ENCODE data around the gene YWHAG. TPM values are rescaled to one million over a fixed set of nuclear protein-coding genes. Genes with fewer than 3 reads are reported as not detected.
"Not testable (repeated sequence)": the region's sequence is repeated elsewhere in the genome, so short reads cannot be mapped to it uniquely, and the experiment has no call there.

Gene YWHAG
- total RNA-seq, 1 experiment from 2014 or later = 53.9 TPM

DNA sequence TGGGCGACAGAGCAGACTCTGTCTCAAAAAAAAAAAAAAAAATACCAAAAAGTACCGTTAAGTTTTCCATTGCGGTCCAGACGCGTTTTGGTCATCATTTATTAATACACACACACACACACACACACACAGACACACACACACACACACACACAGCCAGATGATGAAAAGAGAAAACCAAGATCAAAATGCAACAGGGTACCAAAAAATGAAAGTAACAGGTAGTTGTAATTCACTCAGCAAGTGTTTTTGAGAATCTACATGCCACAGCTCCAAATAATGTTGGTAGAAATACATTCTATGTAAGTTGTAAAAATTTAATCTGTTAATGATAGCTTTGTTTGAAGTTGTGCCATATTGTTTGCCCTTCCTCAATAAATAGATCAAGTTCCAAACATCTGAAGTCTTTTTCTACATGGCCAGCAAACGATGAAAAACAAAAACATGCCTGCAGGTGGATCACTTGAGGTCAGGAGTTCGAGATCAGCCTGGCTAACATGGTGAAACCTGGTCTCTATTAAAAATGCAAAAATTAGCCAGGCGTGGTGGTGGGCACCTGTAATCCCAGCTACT is 9.4 kb downstream of the YWHAG start:
- no peak for DNase-seq (ENCODE audit: low read depth)

- DNase-seq (ENCODE audit: low read depth) = no peak
Observed at GRCh38 chr7:76347710-76348109, 11.1 kb downstream of the YWHAG start.

- no peak for DNase-seq (ENCODE audit: low read depth)
Observed at GRCh38 chr7:76346778-76347177, 12.0 kb downstream of the YWHAG start.

GRCh38 chr7:76346097-76346496 is 12.7 kb downstream of the YWHAG start:
- no peak for DNase-seq (ENCODE audit: low read depth)

GRCh38 chr7:76343931-76344321 is 14.9 kb downstream of the YWHAG start:
- DNase-seq (ENCODE audit: low read depth) = no peak

GRCh38 chr7:76343294-76343930 is 15.4 kb downstream of the YWHAG start:
- no peak for DNase-seq (ENCODE audit: low read depth)

GRCh38 chr7:76342222-76342621 is 16.6 kb downstream of the YWHAG start:
- no peak for DNase-seq (ENCODE audit: low read depth)

GRCh38 chr7:76340617-76341131 is 18.1 kb downstream of the YWHAG start:
- DNase-seq (ENCODE audit: low read depth) = no peak

DNA sequence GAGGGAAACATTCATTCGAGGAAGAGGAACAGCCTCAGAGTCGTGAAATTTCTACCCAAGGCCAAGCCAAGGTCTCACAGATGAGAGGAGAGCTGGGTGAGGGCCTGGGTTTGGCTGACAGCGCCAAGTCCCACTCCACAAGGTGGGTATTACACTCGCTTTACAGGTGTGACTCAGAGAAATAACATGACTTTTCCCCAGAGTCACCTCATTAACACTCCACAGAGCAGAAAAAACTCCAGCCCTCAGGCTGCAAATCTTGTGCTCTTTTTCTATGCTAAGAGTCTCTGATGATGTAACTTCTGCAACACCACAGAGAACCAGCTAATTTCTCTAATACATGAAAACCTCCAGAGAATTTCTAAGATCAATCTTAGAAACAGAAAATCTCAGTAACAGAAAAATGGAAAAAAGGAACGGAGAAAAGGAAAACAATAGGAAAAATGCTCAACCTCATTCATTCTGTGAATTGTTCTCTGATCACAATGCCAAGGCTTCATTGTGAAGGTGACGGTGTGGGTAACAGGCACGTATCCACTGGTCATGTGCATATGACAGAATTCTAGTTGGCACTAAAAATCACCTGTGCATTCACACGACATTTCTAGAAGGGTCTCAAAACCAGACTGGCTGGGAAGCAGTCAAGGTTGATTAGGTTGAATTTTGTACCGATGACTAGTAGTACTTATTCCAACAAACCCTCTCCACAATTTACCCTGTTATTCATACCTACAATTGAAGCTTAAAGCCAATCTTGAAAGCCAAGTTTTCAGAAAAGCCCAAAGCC is 20.3 kb downstream of the YWHAG start:
- DNase-seq (ENCODE audit: low read depth) = peak; percentile 57

GRCh38 chr7:76337147-76337546 is 21.6 kb downstream of the YWHAG start:
- no peak for DNase-seq (ENCODE audit: low read depth)

DNA sequence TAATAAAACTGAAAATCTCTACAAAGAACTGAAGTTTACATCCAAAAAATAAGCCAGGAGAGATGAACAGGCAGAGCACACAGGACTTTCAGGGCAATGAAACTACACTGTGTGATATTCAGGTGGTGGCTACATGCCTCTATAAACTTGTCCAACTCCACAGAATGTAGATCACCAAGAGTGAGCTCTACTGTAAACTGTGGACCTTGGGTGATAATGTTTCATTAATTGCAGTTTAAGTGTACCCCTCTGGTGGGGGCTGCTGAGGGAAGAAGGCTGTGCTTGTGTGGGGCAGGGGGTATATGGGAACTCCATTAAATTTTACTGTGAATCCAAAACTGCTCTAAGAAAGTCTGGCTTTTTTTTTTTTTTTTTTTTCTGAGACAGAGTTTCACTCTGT is 22.7 kb downstream of the YWHAG start:
- DNase-seq (ENCODE audit: low read depth) = no peak

- DNase-seq (ENCODE audit: low read depth) = not testable (repeated sequence)
Observed at GRCh38 chr7:76335417-76335816, 23.4 kb downstream of the YWHAG start.

DNA sequence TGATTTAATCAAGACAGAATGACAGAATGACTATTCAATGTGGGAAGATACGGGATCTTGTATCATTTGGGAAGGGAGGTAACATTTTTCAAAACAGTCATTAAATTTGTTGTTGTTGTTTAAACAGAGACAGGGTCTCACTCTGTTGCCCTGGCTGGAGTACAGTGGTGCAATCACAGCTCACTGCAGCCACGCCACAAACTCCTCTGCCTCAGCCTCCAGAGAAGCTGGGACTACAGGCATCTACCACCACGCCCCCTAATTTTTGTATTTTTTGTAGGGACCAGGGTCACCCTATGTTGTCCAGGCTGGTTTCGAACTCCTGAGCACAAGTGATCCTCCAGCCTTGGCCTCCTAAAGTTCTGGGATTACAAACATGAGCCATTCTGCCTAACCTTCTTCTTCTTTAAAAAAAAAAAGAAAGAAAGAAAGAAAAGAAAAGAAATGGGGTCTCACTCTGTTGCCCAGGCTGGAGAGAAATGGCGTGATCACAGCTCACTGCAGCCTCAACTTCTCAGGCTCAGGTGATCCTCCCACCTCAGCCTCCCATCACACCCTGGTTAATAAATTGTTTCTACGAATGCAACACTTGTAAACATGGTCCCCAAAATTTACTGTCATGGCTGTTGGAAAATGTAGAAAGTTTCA is 24.3 kb downstream of the YWHAG start:
- DNase-seq (ENCODE audit: low read depth) = no peak

DNA sequence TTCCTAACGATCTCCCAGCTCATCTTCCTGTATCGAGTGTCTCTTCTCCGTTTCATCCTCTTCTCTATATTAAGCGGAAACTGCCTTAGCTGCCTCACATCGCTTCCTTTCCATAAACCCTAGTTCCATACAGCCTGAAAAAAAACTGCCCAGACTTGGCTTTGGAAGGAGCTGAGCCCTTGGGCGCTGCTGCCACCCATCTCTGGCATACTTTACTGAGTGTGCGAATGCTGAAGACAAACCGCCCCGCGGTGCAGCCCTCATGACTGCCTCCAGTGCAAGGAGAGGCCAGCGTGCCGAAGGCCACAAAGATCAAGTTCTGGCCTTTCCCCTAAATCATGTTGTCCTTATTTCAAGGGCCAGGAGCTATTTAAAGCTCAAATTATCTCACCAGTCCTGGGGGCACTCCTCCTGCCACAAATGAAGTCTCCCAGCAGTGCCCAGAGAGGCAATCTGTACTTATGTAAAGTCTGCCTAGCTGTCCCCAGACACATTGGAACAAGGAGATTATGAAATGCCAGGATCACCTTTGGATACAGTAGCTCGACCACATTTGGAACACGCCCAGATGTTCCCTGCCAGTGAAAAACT is 25.2 kb downstream of the YWHAG start:
- DNase-seq (ENCODE audit: low read depth) = no peak

GRCh38 chr7:76332078-76332477 is 26.7 kb downstream of the YWHAG start:
- no peak for DNase-seq (ENCODE audit: low read depth)

DNA sequence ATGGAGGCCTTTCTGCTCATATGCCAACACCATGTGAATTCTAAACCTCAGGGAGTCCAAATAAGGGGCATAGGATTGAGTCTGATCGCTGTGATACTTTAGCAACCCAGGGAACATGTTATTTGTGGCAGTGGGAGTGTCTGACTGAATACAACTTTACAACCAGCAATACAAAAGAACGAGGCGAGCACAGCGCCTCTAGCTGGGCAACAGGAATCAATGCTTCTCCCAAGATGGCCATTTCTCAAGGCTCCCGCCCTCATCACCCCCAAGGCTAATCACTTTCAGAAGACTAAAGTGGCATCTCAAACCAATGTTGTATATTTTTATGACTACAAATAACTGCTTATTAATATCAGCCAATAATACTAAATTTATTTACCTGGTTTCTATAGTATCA is 28.1 kb downstream of the YWHAG start:
- DNase-seq (ENCODE audit: low read depth) = no peak

DNA sequence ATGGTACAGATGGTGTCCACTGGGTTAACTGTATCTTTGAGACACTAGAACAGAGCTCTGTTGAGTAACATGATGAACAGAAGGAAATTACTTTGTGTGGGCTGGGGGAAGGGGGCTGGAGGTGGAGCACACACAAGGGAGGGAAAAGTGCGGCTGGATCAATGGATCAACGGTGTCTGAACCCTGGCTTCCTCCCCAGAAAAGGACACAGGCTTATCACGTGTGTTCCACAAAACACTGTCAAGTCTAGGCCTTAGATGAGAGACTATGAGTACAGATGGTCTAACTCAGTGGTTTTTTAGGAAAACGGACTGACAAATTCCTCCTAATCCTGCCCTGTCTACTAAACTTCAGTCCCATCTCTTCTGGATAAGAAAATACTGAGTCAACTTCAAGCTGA is 28.5 kb downstream of the YWHAG start:
- no peak for DNase-seq (ENCODE audit: low read depth)

DNA sequence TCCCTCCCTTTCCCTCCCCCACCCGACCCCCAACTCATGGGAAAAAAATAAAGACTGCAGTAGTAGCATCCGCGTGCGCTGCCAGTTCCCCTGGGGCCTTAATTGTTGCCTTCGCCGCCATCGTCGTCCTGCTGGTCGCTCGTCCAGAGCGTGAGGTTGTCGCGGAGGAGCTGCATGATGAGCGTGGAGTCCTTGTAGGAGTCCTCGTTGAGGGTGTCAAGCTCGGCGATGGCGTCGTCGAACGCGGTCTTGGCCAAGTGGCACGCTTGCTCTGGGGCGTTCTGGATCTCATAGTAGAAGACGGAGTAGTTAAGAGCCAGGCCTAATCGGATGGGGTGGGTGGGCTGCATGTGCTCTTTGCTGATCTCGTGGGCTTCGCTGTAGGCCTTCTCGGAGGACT is 29.3 kb downstream of the YWHAG start:
- DNase-seq (ENCODE audit: low read depth) = no peak

GRCh38 chr7:76328389-76328788 is 30.4 kb downstream of the YWHAG start:
- DNase-seq (ENCODE audit: low read depth) = no peak

GRCh38 chr7:76327610-76328009 is 31.2 kb downstream of the YWHAG start:
- no peak for DNase-seq (ENCODE audit: low read depth)

GRCh38 chr7:76326646-76327233 is 32.1 kb downstream of the YWHAG start:
- no peak for DNase-seq (ENCODE audit: low read depth)

GRCh38 chr7:76325811-76326210 is 33.0 kb downstream of the YWHAG start:
- no peak for DNase-seq (ENCODE audit: low read depth)

Measured in Daoy (cell line).